SKM-1 (cell line): Measurements from ENCODE around the gene CAB39L.
A peak's percentile ranks its signal among the peaks of the same experiment; 100 is the strongest.

Experiments used
- DNase-seq: peaks from one replicate; lab custom pipeline; 2025; ENCODE audit not compliant: unreplicated experiment; lab: John Stamatoyannopoulos, UW

The CAB39L gene

DNA sequence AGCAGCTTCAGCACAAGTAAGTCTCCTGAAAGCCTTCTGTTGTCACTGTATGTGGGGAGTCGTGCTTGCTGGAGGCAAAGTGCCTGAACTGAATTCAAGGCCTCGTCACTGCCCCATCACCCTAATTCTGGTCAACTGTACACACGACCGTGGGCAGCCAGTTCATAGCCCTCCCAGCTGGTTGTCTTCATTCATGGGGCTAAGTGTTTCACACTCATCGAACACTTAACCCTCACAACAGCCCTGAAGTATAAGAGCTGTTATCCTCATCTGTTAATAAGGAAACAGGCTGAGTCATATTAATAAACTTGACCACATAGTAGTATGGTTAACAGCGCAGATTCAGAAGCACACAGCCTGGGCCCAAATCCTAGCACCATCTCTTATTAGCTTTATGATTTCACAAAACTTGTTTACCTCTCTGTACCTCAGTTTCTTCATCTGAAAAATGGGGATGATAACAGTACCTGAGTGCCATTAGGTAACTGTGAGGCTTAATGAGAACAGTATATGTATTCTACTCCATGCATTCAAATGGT is 129.5 kb downstream of the CAB39L start:
- DNase-seq: no peak

DNA sequence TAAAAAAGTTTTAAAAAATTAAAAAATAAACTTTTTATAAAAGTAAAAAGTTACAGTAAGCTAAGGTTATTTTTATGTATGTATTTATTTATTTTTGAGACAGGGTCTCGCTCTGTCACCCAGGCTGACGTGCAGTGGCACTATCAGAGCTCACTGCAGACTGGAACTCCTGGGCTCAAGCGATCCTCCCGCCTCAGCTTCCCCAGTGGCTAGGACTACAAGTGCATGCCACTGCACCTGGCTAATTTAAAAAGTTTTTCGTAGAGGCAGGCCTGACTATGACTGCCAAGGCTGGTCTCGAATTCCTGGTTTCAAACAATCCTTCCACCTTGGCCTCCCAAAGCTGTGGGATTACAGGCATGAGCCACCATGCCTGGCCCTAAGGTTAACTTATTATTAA is 132.0 kb downstream of the CAB39L start:
- no peak for DNase-seq

DNA sequence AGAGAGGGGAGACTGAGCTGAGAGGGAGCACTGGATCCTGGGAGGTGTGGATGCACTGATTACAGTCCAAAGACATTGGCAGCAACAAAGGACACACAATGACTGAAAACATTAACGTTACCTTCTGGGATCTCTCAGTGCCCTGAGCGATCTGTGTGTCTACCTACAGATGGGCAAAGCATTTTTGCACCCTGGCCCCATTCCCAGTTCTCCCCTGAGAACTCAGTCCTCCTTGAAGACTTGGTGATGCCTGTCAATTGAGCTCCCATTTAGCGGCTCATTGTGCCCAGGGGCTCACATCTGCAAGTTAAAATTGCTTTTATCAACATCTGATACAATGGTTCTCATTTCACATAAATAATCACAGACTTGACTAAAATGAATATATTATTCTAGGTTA is 133.6 kb downstream of the CAB39L start:
- no peak for DNase-seq

DNA sequence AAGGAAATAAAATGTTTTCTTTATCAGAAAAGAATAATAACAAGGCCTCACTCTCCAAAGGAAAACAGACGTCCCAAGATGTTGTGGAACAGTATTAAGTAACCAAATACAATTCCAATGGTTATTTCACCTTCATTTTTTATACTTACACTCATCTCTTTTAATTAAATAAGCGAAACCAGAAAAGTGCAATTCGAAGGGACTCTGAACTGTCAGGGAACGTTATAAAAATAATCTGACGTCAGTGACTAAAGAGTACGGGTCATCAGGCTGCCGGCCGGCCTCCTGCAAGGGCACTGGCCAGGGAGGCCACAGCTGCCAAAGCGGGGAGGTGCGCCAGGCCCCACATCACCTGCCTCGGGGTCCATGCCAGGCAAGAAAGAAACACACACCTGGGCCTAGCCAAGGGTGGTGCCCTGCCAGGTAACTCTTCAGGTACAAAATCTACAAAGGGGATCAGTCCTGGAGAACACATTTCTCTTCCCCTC is 134.9 kb downstream of the CAB39L start:
- no peak for DNase-seq

DNA sequence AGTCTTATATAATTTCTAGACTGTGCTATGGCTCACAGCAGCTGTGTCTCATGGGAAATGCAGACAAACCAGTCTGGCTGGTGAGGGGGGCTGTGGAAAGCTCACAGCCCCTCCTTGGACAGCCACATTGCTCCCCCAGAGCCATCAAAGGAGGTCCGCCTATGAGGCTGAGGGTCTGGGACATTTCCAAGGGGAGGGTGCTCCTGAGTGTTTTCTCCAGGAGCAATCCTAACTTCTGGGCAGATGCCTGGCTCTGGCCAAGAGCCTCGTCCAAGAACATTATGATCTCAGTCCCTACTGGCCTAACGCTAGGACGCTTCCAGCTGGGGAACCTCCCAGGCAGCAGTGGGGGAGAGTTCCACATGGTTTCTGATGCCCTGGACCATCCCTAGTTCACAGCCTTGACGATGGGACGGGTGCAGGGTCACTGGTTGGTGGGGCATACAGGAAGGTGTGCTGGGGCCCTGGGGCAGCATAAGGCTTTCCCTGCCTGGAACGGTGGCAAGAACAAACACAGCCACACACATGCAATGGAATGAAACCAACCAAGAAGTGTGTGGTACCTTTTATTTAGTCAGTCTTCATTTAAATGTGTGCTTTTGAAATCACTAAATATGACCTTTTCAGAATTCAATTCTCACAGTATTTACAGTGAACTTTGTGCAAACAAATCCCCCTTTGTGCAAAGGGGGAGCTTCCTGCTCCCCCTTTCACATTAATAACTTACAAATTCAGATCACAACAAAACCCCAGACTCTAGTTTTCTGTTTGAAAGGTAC is 135.6 kb downstream of the CAB39L start:
- no peak for DNase-seq

DNA sequence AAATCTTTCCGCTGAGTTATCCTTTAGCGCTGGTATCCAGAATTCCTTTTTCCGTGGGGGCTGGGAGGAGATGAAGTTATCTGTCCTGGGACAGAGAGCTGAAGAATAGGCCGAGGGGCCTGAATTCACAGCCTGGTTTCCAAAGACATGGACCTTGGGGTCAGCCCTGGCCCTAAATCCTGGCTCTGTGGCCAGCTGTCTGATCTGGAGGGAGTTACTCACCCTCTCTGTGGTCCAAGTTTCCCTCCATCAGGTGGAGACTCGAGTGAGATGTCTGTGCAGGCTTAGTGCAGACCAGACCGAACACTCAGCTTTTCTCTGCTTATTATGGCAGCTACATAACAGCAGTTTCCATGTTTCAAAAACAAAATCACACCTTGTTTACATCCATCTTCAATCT is 136.5 kb downstream of the CAB39L start:
- DNase-seq: no peak

DNA sequence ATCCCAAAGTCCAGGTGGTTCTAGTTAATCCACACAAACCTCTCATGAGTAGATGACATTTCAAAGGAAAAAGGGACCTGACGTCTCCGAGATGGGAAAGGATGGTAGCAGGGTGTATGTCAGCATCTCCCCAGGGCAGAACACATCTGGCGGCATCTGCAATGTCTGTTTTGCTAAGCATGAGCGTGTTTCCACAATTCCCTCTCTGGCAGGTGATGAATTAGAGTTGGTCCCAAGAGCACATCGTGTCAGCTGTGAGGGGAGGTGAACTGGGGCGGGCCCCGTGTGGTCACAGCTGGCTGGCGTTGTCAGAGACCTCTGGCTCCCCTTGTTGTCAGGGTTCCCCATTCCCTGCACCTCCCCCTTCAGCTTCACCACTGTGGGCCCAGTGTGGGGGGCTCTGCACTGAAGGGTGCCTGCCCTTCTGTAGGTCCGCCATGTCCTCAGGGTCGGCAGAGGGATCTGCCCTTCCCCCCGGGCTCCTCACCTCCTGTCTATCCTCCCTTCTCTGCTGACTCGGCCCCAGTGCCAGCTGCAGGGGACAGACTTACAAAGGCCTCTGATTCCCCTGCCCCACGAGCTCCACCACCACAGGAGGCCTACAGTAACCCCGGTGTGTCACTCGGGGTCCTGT is 138.0 kb downstream of the CAB39L start:
- no peak for DNase-seq

DNA sequence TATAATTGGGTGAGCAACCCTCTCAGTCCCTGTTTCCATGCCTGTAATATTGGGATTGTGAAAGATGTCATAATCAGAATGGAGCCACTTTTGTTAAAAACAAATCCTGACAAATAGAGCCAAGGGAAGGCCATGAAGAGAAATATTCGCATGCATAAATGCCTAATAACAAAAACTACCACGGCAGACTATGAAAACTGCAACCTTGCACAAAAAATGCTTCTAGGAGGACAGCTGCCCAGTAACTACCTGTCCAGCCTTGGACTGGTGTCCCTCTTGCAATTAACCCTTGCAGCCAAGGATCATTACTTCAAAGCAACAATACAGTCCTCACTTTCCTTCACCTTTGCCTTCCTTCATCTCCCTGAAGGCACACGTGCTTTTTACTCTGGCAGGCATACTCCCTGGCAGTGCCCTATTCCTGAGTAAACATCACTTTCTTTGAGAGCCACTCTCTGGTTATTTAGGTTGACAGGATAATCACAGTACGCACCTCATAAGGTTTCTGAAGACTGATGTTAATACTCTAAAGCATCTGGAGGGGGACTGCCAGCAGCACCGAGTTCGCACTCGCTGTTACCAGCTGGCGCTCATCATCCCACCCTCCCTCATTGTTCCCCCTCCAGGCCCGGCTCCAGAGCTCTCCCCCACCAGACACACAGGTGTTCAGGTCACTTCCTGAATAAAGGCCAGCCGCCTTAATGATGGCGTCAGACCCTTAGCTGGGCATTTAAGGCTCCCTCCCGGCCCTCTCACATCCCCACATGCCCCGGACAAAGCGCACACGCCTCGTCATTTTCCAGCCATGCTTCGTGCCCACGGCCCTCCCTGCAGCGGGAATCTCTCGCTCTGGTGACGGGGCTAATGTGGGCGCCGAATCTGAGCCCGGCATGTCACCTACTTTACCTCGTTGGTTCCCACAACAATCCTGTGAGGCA is 138.8 kb downstream of the CAB39L start:
- no peak for DNase-seq

DNA sequence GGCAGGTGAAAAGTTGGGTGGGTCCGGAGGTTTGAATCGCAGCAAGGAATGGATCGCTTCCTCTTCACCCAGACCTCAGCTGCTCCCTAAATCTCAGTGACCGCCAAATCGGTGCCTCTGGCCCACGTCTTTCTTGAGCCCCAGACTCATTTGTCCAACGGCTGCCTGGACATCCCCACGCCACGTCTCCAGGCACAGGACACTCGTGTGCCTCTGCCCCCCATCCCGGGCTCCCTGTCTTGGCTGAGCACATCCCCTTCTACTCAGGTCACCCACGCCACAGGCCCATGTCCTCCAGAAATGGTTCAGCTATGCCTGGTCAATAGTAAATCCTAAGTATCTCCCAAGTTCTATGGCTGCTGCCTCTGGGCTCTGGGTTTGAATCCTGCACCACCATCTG is 139.5 kb downstream of the CAB39L start:
- DNase-seq: no peak

DNA sequence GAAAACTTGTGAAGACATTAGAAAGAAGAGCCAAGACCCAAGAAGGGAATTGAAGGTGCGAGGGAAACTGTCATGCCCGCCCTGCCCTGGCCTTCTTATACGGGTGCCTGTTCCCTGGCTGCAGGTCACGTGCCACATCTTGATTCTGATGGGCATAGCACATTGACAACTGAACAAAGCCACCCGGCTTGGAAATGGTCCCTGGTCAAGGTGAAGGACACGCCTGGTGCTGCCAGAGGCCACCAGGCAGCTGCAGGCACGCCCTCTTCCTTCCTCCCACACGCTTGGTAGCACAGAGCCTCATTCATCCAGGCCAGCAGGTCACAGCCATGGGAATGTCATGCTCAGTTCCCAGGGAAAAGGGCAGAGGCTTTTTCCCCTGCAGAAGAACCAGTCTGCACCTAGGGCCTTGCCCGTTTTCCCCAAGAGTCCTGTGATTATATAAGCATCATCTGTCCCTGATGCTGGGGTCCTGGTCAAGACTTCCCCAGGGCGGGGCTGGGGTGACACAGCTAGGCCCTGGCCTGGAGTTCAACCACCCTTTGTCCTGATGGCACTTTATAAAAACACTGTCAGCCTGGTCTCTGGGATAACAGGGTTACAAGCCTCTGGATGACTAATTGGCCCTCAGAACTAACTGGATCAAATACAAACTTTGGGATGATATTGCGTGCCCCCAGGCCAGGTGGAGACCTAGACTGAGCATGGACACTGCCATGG is 140.2 kb downstream of the CAB39L start:
- no peak for DNase-seq

DNA sequence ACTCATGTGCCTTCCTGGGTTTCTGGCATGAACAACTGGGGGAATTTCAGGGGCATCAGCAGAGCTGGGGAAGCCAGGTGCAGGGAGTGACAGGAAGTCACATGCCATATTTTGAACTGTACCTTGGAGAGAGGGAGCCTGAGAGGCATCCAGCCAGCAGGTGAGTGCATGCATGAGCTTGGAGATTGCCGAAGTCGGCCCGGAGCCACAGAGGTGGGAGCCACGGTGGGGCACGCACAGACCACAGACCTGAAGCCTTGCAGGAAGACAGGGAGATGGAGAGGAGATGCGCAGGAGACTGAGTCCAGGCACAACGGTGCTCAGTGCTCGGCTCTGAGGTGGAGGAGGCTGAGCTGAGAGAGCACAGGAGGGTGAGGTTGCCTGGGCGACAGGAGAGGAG is 141.0 kb downstream of the CAB39L start:
- no peak for DNase-seq

DNA sequence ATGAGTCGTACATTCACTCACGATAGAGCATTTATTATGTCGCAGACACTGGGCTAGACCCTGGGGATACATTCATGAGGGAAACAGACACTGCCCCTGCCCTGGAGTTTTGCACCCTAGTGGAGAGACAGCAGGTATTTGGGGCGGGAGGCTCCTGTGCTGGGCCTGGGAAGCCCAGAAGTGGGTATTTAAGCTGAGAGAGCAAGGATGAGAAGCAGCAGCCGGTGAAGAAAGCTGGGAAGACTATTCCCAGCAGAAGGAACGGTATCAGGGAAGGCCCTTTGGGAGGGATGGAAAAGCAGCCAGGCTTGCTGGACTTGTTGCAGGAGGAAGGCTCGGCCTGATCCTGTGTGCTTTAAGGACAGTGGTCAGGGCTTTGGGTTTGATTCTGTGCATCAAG is 141.6 kb downstream of the CAB39L start:
- DNase-seq: no peak

DNA sequence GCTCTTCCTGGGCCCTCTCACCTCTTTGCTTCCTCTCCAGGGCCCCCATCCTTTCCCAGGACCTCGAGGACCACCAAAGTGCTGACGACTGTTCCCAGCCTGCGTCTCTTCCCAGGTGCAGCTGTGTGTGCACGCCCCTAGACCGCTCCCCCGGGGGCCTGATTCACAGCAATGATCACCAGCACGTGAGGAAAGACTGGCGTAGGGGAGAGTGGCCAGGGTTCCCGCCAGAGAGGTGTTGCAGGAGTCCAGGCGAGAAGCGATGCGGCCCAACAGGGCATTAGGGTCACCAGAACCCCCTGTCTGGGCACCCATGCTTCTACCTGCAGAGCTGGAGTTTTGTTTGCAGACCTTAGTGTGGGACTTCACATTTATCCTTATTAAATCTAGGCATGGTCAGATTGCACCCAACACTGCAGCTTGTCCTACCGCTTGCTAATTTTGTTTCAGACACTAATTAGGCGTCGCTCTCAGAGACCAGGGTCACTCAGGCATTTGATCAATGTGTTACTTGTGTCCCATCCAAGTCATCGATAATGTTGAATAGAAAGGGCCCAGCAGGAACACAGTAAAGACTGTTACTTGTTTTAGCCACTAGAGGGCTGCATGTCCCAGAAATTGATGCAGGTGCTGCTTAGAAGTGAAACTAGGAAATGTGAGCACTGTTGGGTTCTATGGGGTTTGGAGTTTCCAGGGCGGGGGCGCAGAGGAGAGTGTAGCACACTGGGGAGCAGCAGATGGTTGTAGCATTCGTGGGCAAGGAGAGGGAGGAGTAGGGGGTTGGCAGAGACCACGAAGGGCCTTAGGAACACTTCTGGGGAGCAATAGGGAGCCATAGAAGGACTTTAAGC is 142.9 kb downstream of the CAB39L start:
- DNase-seq: peak; percentile 77

DNA sequence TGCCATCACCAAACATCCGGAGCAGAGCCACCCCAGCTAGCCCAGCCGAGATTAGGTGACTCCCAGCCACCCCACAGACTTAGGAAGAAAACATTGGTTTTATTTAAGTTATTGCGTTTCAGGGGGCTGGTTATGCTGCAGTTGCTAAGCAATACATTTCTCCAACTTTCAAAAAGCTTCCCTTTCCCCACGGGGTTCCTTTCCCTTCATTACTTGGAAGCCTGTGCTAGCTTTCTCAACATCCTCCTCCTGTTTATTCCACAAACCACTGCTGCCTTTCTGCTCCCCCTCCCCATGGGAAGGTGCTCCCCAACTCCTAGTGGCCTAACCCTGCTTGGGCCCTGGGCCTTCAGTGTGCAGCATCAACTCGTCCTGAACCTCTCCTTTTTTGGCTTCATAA is 143.6 kb downstream of the CAB39L start:
- DNase-seq: no peak

DNA sequence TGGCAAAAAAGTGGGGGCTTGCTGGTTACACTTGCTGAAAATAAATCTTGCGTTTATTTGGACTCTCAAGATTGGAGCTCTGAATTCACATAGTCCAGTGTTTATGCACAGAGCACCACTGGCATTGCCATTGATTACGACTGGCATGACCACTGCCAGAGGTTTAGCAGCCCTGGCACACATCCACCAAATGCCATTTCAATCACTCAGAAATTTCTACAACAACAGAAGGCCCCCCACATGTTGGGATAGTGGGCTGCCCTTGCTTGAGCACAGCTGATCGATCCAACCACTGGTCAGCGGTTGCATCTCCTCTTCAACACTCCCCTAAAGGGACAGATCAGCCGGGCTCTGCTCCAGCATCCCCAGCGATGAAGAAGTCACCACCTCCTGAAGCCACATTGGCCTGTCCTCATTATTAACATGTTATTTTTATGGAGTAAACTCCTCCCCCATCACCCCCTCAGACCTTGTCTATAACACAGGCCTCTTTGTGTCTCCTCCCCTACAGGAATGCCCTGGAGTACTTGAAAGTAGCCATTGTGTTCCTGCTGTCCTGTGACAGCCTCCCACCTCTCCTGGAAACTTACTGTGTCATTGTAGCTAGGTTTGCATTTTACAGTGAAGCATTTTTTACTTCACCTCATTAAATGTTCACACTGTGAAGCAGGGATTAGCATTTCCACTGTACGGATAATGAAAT is 144.8 kb downstream of the CAB39L start:
- DNase-seq: no peak

DNA sequence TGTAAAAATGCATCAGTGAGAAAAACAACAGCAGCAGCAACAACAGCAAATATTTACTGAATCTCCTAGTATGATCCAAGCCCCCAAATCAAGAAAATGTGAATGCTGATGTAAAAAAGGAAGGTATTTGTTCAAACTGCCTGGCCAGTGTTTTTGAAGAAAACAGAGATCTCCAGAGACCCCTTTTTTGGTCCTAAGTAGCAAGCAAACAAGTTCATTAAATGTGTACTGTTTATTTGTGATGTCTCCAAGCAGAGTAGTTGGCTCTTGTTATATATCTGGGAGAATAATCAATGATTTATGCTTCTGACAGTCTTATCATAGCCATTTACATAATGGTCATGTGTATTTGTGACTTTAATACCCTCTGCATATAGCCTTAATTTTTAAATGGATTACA is 145.4 kb downstream of the CAB39L start:
- DNase-seq: no peak

DNA sequence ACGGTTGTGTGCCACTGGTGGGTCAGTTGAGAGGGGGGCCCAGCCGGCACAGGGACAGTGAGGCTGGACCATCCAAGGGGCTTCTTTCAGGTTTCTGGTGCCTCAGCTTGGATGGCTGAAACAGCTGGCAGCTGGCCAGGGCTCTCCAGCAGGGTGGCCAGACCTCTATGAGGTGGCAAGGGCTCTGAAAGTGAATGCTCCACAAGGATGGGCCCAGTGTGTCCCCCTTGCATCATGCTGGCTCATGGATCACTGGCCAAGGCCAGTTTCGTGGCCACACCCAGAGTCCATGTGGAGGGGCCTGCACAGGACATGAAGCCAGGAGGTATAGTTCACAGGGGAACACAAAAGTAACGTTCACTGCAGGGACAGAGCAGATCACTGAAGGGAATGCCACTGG is 146.5 kb downstream of the CAB39L start:
- no peak for DNase-seq

DNA sequence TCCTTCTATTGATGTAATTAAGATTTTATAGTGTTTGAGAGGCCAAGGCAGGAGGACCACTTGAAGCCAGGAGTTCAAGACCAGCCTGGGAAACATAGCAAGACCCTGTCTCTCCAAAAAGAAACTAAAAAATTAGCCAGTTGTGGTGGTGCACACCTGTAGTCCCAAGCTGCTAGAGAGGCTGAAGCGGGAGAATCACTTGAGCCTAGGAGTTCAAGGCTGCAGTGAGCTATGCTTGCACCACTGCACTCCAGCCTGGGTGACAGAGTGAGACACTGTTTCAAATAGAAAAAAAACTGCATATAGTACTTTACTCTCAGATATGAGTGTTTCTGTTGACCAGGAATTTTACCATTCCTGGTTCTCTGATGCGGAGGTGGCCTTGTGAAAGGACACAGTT is 147.2 kb downstream of the CAB39L start:
- no peak for DNase-seq

DNA sequence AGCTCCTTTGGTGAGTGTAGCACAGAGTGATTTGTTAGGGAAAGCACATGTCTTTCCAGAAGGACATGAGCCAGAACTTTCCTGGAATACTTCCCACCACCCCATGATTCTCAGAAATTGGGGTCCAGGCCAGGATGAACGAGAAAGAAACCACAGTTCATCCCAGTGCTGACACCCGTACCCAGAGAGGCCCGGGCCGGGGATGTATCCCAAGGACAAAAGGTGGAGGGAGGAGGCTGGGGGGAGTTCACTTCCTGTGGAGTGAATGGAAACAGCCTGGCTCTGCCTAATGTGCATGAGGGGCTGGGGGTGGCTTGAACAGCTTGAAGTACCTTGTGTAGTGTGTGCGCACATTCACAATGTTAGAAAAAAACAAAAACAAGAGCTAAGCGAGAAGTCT is 148.6 kb downstream of the CAB39L start:
- no peak for DNase-seq
